H1 (cell line): Measurements from ENCODE around the gene PLCH2. TPM values are rescaled to one million over a fixed set of nuclear protein-coding genes. Genes with fewer than 3 reads are reported as not detected.
A peak's percentile ranks its signal among the peaks of the same experiment; 100 is the strongest.

ENCODE experiments used
- CTCF ChIA-PET: fragments of 300-600 bp; sonication (Branson Sonifier 250); formaldehyde crosslinking; loops from one replicate; lab custom pipeline; 2021; ENCODE audit not compliant: partially characterized antibody; lab: Charles Lee
- POLR2A ChIA-PET: fragments of 300-600 bp; sonication (Branson Sonifier 250); formaldehyde crosslinking; loops from one replicate; lab custom pipeline; 2021; ENCODE audit warnings: inconsistent platforms; ENCODE audit not compliant: partially characterized antibody; lab: Charles Lee
- DNase-seq, 2 experiments: peaks; one replicate each; pipeline versions ENCODE4 v3.0.0 to v3.0.0-alpha.2; 2010 to 2022; ENCODE audit warnings: low spot score in 2 of 2, low read depth in 1 of 2, mixed read lengths in 1 of 2
- FAIRE-seq: peaks from 2 replicates; lab custom pipeline; 2011; peaks lifted over from hg19 to GRCh38; lab: Jason Lieb, UNC
- H2AFZ ChIP-seq: 2 replicates; pipeline ENCODE4 v1.8.1; 2012; ENCODE audit warnings: low read length, inconsistent platforms
- H2AK5ac ChIP-seq: 2 replicates; pipeline ENCODE4 v1.6.1; 2013; ENCODE audit warnings: low read depth, low read length
- H2BK120ac ChIP-seq: replicated peaks from 2 replicates; pipeline ENCODE3; 2013; ENCODE audit warnings: low read depth, low read length, inconsistent platforms
- H2BK12ac ChIP-seq: 2 replicates; pipeline ENCODE4 v1.6.1; 2013; ENCODE audit warnings: low read depth, low read length
- H2BK15ac ChIP-seq: 2 replicates; pipeline ENCODE4 v1.6.1; 2013; ENCODE audit warnings: low read length
- H2BK20ac ChIP-seq: 2 replicates; pipeline ENCODE4 v1.6.1; 2013; ENCODE audit warnings: low read length
- H2BK5ac ChIP-seq: 2 replicates; pipeline ENCODE4 v1.6.1; 2013; ENCODE audit warnings: low read depth, low read length
- H3K14ac ChIP-seq: 2 replicates; pipeline ENCODE4 v1.6.1; 2013; ENCODE audit warnings: inconsistent platforms; ENCODE audit not compliant: insufficient read length
- H3K18ac ChIP-seq: 2 replicates; pipeline ENCODE4 v1.6.1; 2013; ENCODE audit warnings: low read length; ENCODE audit errors: extremely low read depth
- H3K23ac ChIP-seq: 2 replicates; pipeline ENCODE4 v1.6.1; 2013; ENCODE audit warnings: inconsistent platforms; ENCODE audit not compliant: insufficient read length
- H3K23me2 ChIP-seq: 2 replicates; pipeline ENCODE4 v1.6.1; 2013; ENCODE audit warnings: low read depth, low read length
- H3K27ac ChIP-seq: 2 replicates; pipeline ENCODE4 v1.6.1; 2011; ENCODE audit warnings: low read depth, low read length, inconsistent platforms
- H3K27me3 ChIP-seq, 4 experiments: replicated peaks in 1 of 4; 1 replicate in 1 of 4; 2 replicates in 3 of 4; pipeline versions ENCODE4 v1.6.1 to v1.8.1; 2011 to 2013; ENCODE audit warnings: low read length in 3 of 4, mild to moderate bottlenecking in 3 of 4, inconsistent platforms in 2 of 4, mixed read lengths in 2 of 4, moderate library complexity in 1 of 4; ENCODE audit not compliant: control insufficient read depth in 3 of 4, insufficient read depth in 3 of 4; ENCODE audit errors: extremely low read depth in 1 of 4
- H3K36me3 ChIP-seq, 4 experiments: 2 replicates each; pipeline versions ENCODE4 v1.6.1 to v1.8.1; 2011 to 2013; ENCODE audit warnings: mild to moderate bottlenecking in 4 of 4, low read length in 3 of 4, moderate library complexity in 2 of 4, control low read depth in 1 of 4, inconsistent platforms in 1 of 4; ENCODE audit not compliant: insufficient read depth in 4 of 4, control insufficient read depth in 2 of 4
- H3K4ac ChIP-seq: replicated peaks from 2 replicates; pipeline ENCODE3; 2013; ENCODE audit warnings: low read length, low read depth, mixed read lengths, inconsistent platforms; ENCODE audit not compliant: insufficient read length
- H3K4me1 ChIP-seq, 4 experiments: replicated peaks in 1 of 4; 1 replicate in 1 of 4; 2 replicates in 3 of 4; pipeline versions ENCODE4 v1.6.1 to v1.8.1; 2011 to 2013; ENCODE audit warnings: low read length in 3 of 4, inconsistent platforms in 2 of 4, mixed read lengths in 1 of 4; ENCODE audit not compliant: insufficient read depth in 4 of 4, control insufficient read depth in 3 of 4
- H3K4me2 ChIP-seq, 2 experiments: 2 replicates each; pipeline versions ENCODE4 v1.6.1 to v1.8.1; 2011 to 2013; ENCODE audit warnings: low read depth in 2 of 2, low read length in 2 of 2, control low read depth in 1 of 2, inconsistent platforms in 1 of 2, mild to moderate bottlenecking in 1 of 2; ENCODE audit not compliant: insufficient read depth in 1 of 2
- H3K4me3 ChIP-seq, 4 experiments: fragments of 200-600, 300-600 bp in 1 of 4; sonication (generic), shearing (Covaris generic), sonication (Bioruptor Twin) in 1 of 4; 2 replicates each; pipeline versions ENCODE4 v1.5.1 to v1.8.1; 2011 to 2016; ENCODE audit warnings: low read length in 4 of 4, low read depth in 3 of 4, control low read depth in 2 of 4, inconsistent platforms in 2 of 4, mild to moderate bottlenecking in 2 of 4, mixed read lengths in 1 of 4, moderate library complexity in 1 of 4; ENCODE audit not compliant: insufficient read depth in 2 of 4; ENCODE audit errors: extremely low read depth in 1 of 4
- H3K56ac ChIP-seq: replicated peaks from 2 replicates; pipeline ENCODE3; 2013; ENCODE audit warnings: low read depth, mild to moderate bottlenecking, mixed read lengths, low read length, inconsistent platforms; ENCODE audit not compliant: insufficient read length
- H3K79me1 ChIP-seq: 2 replicates; pipeline ENCODE4 v1.6.1; 2013; ENCODE audit warnings: low read depth, low read length, control low read depth
- H3K79me2 ChIP-seq, 2 experiments: 2 replicates each; pipeline versions ENCODE4 v1.6.1 to v1.8.1; 2012 to 2013; ENCODE audit warnings: low read length in 2 of 2, mild to moderate bottlenecking in 2 of 2, inconsistent platforms in 1 of 2; ENCODE audit not compliant: insufficient read depth in 2 of 2, control insufficient read depth in 1 of 2
- H3K9ac ChIP-seq, 4 experiments: replicated peaks in 1 of 4; 1 replicate in 1 of 4; 2 replicates in 3 of 4; pipeline versions ENCODE4 v1.6.1 to v1.8.1; 2011 to 2013; ENCODE audit warnings: low read depth in 3 of 4, low read length in 3 of 4, control low read depth in 2 of 4, mild to moderate bottlenecking in 2 of 4, moderate library complexity in 2 of 4, inconsistent platforms in 1 of 4; ENCODE audit errors: extremely low read depth in 1 of 4
- H3K9me3 ChIP-seq, 2 experiments: 2 replicates each; pipeline versions ENCODE4 v1.6.1 to v1.8.1; 2012 to 2013; ENCODE audit warnings: mild to moderate bottlenecking in 2 of 2, moderate library complexity in 2 of 2, control low read depth in 1 of 2, inconsistent platforms in 1 of 2, low read depth in 1 of 2, low read length in 1 of 2, mixed read lengths in 1 of 2; ENCODE audit not compliant: insufficient read depth in 2 of 2
- H4K20me1 ChIP-seq, 2 experiments: replicated peaks in 1 of 2; 2 replicates each; pipeline versions ENCODE3 to v1.8.1; 2011 to 2013; ENCODE audit warnings: inconsistent platforms in 2 of 2, low read length in 2 of 2, mild to moderate bottlenecking in 1 of 2; ENCODE audit not compliant: insufficient read depth in 2 of 2, control insufficient read depth in 1 of 2
- H4K5ac ChIP-seq: 2 replicates; pipeline ENCODE4 v1.6.1; 2013; ENCODE audit warnings: low read length, low read depth, mixed read lengths, inconsistent platforms; ENCODE audit not compliant: insufficient read length
- H4K8ac ChIP-seq: 2 replicates; pipeline ENCODE4 v1.8.0; 2013; ENCODE audit warnings: mild to moderate bottlenecking, moderate library complexity, low read length, inconsistent platforms; ENCODE audit not compliant: insufficient read depth; ENCODE audit errors: extremely low read depth
- H4K91ac ChIP-seq: replicated peaks from 2 replicates; pipeline ENCODE3; 2013; ENCODE audit warnings: low read length, mixed read lengths, inconsistent platforms; ENCODE audit not compliant: insufficient read length
- NRF1 ChIP-seq: IDR thresholded peaks from 2 replicates; pipeline ENCODE4 v1.6.1; 2011; ENCODE audit warnings: mild to moderate bottlenecking, low read depth, low read length, improper control_type of control experiment
- WGBS, 2 experiments: shearing (Covaris generic) in 1 of 2; methylation state at CpG; one replicate each; pipeline versions ENCODE4 v1.1.6 to v1.1.7; 2013 to 2015; ENCODE audit warnings: low lambda C conversion rate in 2 of 2, mixed read lengths in 2 of 2, inconsistent platforms in 1 of 2, low coverage in 1 of 2, missing lambda C conversion rate in 1 of 2; ENCODE audit not compliant: insufficient replicate concordance in 2 of 2, insufficient coverage in 1 of 2, insufficient read length in 1 of 2; ENCODE audit errors: extremely low coverage in 1 of 2, missing lambda C conversion rate in 1 of 2; 5-methylcytosine and 5-hydroxymethylcytosine counted together
- polyA plus RNA-seq, 7 experiments: library from polyadenylated mRNA; depleted of rRNA in 3 of 7; stranded (reverse) in 5 of 7; unstranded in 2 of 7; fragments of >200 nt in 5 of 7; fragments of 200-250 nt in 2 of 7; gene quantifications; 1 replicate in 5 of 7; 2 replicates in 1 of 7; 4 replicates in 1 of 7; pipeline versions ENCODE4 v1.2.1 to v1.2.3, GENCODE V29; 2011 to 2013; ENCODE audit warnings: missing spikeins in 2 of 7, mixed read lengths in 2 of 7
- total RNA-seq: library from RNA; stranded (reverse); fragmentation: NEBNext Ultra II Directional; extraction: Animal tissue kit (Norgen Biotek cat#: 25700); gene quantifications from 2 replicates; pipeline ENCODE4 v1.2.1, GENCODE V29; 2021

PLCH2 gene
- total and polyA plus RNA-seq, 2 of the 8 experiments (the other 6 are each of a cell fraction or from before 2014, with no cell fraction given), result 0.14 to 0.19 TPM

- Histone ChIP-seq H3K4me1 (no peaks in the 10 kb centered on the region), H3K9me3 (peaks cover 11 to 27% of the 10 kb centered on the region in 2 experiments; a peak in 3 of 4 replicates), H3K4me3 (no peak overlapping the region)
- TF ChIP-seq NRF1, result no peak
- TF ChIP-seq, all 59 proteins: peak for 0
- no peak for FAIRE-seq
- POLR2A ChIA-PET, result no interaction called here
- 95% methylated on average over 10 of the region's 10 CpGs; no CpG with 5 or more reads in 1 of the 2 experiments for WGBS, 2 experiments
- Histone ChIP-seq H2BK5ac (no peak overlapping the region), H3K79me1 (no peaks in the 10 kb centered on the region), H3K27me3 (0 out of 7 replicates have a peak, but pooled peaks cover 0 to 2% (median 0%) of the 10 kb centered on the region in 4 experiments), H3K36me3 (no peaks in the 10 kb centered on the region), H3K56ac (no peak overlapping the region), H2BK120ac (no peak overlapping the region), H4K5ac (no peak overlapping the region), H3K18ac (no peak overlapping the region), H4K8ac (no peak overlapping the region), H2BK15ac (no peak overlapping the region), H4K20me1 (peaks cover 0 to 1% of the 10 kb centered on the region in 2 experiments), H2BK20ac (no peak overlapping the region), H3K23me2 (no peaks in the 10 kb centered on the region), H4K91ac (peak overlapping the region; percentile 27), H3K4me2 (no peak overlapping the region), H3K14ac (no peak overlapping the region), H3K4ac (no peak overlapping the region), H2AFZ (no peak overlapping the region), H3K9ac (no peak overlapping the region), H3K23ac (no peak overlapping the region), H3K79me2 (no peaks in the 10 kb centered on the region), H2AK5ac (no peak overlapping the region), H3K27ac (no peak overlapping the region), H2BK12ac (no peak overlapping the region)
- CTCF ChIA-PET, result interaction anchor here (0.6 to 4.2 kb wide), 21 partner anchors 11 to 1184 kb away, joined by 3 to 48 read pairs (median 4); no protein-coding TSS in a partner anchor
- DNase-seq, result no peak
Observed at GRCh38 chr1:2430592-2430973, 45.5 kb upstream of the PLCH2 start.
